ENCODE measurements around the gene LCN1.

The LCN1 gene

DNA sequence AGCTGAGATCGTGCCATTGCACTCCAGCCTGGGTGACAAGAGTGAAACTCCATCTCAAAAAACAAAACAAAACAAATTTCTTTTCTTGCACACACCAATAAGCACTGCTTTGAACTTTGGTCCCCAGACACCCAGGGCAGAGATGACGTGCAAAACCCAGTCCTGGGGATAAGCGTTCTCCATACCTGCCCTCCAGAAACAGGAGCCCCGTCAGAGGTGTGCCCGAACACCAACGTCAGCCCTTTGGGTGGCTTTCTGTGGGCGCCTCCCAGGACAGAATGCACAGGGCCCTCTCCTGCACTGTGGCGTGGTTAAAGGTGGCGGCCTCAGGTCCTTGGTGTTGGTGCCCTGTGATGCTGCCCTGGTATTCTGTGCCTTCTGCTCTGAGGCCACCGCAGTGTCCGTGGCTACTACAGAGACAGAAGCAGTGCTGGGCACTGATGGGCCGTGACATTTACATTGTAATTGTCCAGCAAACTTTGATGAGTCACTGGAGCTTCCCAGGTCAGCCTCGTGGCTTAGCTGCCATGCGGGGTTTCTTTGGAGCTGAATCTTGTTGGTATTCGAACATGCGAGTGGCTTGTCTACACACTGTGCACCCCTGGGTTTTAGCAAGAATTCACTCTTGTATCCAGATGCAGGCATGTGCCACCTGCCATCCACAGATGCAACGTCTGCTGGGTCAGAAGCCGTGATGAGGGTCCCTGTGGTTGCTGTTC is 31.9 kb upstream of the LCN1 start:
- DNase-seq = peak in 2 of 3 donors; percentile 13 to 25

DNA sequence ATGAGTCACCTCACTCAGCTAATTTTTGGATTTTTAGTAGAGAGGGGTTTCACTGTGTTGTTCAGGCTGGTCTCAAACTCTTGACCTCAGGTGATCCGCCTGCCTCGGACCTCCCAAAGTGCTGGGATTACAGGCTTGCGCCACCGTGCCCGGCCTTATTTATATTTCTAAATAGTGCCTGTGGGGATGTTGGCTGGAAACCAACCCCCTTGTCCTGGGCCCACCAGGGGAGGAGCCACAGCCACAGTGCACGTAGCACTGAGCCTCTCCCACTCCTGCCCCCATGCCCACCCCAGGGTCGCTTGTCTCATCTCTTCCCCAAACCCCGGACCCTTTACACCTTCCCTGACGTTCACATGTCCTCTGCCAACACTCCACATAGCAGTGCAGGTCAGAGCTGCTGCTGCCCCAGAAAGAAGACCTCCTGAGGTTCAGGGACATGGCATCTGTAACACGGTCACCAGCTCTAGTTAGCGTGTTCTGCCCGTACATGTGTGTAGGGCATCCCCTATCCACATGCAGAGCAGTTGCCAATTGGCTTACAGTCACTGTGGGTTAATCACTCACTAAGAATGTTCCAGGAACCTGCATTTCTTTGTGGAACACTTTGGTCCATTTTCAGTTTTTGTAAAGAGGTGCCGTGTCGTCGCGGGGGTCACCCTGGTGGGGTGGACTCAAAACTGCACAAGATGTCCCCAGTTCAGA is 30.9 kb upstream of the LCN1 start:
- DNase-seq = no peak

DNA sequence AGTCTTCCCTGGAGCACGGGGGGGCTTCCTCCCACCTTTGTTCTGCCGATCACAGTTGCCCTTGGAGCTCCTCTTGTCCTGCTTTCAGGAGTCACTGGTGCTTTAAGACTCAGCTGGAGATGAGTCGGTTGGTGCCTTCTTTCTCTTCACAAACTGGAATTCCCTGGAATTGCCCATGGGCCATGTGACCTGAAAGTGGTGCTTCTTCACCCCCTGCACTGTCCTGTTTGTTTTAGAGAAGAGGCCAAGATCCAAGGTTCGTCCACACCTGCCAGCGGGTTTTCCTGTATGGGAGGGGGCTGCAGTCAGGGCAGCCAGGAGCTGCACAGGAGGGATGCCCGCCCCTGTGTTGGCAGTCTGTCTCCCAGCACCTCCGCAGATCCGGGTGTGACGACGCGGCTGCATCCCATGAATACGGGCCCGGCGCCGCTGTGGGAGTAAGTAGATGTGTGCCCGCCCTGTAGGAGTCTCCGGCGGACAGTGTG is 30.2 kb upstream of the LCN1 start:
- peak; percentile 34 to 52 (median 46) for DNase-seq

DNA sequence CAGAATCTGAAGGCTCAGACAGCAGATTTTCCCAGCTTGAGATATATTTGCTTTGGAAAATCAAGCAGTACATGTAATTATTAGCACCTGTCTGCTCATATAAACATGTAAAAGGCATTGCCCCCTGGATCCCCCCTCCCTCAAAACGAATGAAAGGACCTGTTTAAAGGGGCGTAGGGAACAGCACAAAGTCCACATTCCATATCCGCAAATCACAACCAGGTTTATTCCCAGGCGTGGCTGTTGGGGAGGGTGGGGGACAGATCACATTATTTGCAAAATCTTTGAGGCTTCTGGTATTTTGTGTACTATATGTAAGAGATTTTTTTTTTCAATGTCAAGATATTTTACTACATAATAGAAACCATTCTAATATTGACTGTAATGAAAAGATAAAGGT is 29.5 kb upstream of the LCN1 start:
- no peak for DNase-seq

DNA sequence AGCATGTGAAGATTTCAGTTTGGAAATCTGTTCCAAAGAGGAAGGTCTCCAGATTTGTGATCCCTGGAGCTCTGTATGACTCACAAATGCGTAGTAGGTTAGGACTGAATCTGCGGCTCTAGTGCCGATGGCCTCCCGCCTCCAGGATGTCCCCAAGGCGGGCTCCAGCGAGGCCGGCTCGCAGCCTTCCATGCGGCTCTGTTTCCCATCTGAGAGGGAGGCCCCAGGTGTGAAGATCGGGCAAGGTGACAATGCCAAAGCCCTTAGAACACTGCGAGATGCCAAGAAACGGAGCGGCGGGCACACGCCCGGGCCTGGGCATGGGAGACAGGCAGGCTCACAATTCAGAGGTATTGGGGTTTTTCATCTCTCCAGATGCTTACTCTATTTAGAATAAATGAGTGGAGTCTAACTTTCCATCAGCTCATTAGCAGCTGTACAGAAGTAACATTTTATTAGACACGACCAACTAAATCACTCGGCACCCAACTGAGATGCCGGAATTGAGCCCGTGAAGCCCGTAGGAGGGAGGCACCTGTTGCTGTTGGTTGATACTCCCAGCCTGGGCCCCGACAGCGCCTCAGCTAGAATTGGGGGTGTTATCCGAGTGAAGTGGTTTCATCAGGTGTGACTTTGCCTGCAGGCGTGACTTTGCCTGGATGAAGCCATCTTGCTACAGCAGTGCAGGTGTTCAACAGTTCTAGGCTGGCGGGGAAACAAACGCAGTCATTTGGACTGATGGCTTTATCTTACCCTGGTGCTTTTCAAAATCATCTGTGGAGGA is 28.2 kb upstream of the LCN1 start:
- DNase-seq = no peak

DNA sequence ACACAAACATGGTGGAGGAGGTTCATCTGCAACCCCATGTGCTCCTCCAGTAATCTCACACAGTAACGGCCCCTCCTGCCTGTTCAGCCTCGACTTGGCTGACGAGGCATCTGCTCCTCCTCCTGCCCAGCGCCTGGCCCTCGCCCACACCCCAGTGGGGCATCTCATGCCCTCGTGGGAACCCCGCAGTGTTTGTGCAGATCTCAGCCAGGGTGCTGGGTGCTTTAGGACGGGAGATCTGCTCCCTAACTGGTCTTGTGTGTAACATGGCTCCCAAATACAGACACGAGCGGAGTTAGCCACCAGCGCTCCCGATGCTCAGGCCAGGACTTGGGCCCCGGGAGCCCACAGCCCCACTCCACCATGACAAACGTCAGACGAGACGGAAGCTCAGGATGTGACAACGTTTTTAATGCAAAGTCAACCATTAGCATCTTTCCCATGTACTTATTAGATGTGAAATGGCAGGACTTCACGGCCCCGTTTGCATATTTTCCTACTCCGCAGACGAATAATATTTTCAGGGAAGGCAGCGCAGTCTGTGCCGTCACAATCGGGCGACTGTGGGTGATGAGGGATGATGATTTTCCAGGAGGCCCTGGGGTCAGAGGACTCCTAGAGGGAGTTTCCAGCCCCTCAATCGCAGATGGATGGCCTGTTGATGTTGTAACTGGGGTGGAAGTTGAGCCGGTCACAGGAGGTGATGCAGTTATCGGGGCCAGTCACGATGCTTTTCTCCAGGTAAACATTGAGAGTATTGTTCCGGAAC is 26.3 kb upstream of the LCN1 start:
- DNase-seq = no peak

DNA sequence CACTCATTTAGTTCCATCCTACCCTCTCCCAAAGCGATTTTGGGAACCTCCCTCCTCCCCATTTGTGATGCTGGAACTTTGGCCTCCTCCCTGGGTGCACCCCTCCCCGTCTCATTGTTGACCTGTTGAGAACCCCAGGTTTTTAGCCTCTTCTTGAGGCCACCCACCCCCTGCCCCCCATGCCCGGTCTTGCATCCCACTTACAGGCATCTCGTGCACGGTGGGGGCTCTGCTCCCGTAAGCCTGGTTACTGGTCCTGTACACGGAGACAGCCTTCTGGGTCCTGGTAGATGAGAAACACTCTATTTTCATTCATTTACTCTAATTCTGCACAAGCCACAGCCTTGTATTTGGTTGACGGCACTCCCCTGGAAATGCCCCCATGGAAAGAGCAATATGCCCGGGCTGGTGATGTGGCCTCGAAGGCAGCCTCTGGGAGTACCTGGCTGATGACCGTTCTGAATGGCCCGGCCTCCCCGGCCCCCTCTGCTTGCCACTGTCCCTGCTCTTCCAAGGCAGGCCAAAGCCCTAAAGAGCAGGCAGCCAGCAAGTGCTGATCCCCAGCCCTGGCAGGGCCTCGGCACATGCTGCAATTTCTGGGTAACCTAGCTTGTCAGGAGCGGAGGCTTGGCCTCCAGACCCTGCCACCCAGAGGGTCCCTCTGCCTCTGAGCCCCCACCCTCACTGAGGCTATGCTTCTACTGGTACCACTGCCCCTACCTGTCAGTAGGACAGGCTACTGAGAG is 22.7 kb upstream of the LCN1 start:
- DNase-seq = no peak

DNA sequence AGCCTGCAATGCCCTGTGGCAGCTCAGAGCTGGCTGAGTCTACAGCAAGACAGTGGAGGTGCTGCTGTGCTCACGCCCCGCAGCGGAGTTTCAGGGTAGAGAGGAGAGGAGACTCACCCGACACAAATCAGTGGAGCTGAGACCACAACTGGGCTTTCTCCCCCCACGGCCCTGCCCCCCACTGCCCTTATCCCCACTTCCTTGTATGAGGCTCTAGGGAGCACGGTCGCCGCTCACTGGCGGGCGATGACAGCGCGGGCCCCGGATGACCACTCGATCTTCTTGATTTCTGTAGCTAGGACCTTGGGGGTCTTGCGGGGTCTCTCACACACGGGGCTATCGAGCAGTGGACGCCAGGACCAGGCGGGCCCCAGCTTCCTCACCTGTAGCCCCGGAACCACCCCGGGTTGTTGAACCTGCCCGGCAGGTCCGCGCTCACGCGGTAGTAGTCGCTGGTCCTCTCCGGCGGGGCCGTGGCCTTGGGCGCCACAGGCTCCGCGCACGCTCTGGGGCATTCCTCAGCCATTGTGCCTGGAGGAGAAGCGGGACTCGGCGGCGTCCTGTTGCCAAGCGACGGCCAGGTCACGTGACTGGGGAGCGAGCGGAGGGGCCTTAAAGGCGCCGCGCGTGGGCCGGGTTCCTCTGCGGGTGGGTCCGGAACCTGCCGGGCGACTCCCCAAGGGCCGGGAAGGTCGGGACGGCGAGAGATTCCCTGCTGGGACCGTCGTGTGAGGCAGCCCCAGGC is 21.7 kb upstream of the LCN1 start:
- DNase-seq = peak; percentile 91 to 96 (median 95)

DNA sequence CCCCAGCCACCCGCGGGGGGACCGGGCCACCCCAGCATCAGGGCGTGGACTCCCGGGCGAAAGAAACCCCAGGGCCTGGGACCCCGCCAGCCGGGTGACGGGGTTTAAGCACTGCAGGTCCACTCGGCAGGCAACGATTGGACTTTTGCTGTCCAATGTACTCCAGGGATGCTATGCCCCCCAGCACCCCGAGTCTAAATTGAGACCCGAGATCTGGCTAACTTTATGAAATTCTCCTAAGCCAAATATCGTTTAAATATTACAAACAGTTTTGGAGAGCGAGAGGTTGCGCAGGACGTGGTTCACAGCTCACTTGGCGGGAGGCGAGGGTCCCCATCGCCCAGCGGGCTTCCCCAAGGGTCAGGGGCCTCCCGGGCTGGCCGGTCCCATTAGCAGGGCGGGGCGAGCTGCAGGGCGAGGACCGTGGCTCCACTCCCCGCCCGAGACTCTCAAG is 21.1 kb upstream of the LCN1 start:
- no peak for DNase-seq

DNA sequence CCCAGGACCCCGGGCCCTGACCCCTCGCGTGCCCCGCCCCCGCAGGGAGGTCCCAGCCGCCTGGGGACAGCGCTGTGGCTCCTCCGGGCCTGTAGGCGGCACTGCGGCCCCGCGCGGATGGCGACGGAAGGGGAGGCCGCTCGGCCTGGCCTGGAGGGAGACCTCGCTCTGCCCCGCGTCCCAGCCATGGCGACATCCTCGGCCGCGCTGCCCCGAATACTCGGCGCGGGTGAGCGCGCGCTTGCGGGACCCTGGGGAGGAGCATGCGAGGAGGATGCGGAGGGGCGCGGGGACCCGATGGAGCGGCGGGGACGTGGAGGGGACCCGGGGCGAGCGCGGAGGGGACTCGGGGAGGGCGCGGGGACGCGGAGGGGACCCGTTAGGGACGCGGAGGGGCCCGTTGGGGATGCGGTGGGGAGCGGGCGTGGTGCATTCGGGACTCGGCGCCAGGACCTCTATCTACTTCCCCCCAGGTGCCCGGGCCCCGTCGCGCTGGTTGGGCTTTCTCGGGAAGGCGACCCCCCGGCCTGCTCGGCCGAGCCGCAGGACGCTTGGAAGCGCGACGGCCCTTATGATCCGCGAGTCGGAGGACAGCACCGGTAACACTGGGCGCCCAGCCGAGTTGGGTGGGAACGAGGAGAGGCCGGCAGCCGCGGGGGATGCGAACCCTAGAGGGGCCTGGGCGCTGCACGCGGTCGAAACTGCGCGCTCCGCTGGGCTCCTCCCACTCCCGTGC is 20.5 kb upstream of the LCN1 start, which contains the start of gene MRPS2:
Gene MRPS2 (plus strand): TSS at position 158 of the 736 bp plus-strand sequence. CDS start 29 bp downstream, at position 187.
- peak; percentile 91 to 97 (median 94) for DNase-seq

DNA sequence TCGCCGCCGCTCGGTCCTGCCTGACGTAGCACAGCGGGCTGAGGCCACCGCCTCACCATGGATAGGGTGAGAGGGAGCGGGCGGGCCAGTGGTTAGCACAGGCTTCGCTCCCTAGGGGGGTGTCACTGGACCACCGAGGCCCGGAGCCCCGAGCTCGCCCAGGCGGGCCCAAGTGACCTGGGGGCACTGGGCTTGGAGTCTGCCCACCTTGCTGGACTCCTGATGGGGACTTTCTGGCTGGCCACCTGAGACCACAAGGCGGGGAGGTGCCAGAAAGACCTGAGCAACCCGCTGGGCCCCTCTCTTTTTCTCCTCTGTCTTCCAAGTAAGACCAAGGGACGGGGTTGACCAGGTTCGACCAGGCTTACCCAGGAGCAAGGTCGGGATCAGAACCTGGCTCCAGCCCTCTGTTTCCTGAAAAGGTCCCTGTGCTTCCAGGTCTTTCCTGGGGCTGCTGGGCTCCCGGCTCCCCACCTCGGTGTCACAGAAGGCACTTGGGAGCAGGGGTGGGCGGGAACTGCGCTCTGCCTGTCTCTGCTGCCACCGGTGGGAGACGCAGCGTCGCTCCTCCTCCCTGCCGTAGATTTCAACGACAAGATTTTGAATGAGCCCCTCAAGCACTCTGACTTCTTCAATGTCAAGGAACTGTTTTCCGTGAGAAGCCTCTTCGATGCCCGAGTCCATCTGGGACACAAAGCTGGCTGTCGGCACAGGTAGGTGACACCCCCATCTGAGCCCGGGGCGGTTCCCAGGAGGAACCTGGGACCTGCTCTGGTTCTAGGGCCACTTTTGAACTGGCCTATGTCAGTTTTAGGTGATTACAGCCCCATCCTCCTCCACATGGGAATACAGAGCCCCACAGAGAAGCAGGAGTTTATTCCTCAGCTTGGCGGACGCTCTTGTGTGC is 19.7 kb upstream of the LCN1 start:
- DNase-seq = peak; percentile 53 to 83 (median 71)

DNA sequence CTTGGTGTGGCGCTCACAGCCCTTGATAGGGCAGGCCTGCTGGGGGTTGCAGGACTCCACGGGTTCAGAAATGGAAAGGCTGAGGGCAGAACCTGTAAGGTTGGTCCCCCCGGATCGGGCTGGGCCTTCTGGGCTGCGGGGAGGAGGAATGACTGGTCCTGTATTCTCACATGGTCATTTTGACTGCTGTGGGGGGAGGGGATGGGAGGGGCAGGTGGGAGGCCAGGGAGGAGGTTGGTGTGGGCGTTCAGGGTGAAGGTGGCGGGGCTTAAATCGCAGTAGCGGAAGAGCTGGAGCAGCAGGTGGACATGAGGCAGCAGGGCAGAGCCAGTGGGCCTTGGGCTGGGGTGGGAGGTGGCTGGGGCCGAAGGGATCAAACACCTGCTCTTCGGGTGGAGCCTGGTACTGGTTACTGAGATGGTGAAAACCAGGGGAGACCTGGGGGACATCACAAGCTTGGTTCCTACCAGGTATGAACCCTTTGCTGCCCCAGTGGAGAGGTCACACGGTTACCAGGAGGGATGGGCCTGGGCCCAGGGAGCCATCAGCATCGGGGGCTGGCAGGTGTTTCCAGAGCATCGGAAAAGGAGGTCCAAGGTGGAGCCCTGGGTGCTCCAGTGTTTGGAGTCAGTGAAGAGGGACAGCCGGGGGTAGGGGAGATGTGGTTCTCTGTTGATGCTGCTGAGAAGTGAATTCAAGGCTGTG is 18.9 kb upstream of the LCN1 start:
- no peak for DNase-seq

DNA sequence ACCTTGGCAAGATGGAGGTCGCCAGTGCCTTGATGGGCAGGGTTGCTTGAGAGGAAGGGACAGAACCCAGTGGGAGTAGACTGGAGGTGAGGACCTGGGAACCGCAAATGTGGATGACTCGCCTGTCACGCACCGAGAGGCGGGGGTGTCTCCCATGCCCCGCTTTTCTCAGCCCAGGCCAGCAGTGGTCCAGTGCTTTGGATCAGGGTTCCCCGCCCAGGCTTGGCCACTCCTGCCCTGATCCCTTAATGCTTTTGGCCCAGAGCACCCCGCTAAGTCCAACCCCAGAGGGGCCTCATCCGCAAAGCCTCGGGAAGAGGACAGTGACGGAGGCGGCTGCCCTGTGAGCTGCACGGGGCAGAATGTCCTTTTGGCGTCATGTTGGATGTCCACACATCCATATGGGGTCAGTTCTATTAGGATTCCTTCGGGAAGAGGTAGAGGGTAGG is 18.3 kb upstream of the LCN1 start:
- no peak for DNase-seq

DNA sequence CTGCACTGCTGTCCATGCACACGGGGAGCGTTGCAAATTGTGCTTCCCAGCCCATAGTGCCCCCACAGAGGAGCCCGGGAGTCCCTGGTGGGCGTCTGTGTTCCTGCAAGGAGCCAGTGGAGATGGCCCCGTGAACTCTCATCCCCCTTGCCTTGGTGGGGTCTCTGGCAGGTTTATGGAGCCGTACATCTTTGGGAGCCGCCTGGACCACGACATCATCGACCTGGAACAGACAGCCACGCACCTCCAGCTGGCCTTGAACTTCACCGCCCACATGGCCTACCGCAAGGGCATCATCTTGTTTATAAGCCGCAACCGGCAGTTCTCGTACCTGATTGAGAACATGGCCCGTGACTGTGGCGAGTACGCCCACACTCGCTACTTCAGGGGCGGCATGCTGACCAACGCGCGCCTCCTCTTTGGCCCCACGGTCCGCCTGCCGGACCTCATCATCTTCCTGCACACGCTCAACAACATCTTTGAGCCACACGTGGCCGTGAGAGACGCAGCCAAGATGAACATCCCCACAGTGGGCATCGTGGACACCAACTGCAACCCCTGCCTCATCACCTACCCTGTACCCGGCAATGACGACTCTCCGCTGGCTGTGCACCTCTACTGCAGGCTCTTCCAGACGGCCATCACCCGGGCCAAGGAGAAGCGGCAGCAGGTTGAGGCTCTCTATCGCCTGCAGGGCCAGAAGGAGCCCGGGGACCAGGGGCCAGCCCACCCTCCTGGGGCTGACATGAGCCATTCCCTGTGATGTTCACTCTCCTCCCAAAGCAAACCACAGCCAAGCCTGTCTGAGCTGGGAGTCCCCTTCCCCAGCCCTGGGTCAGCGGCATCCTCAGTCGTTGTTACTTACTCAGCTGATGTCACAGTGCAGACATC is 17.6 kb upstream of the LCN1 start:
- DNase-seq = no peak

DNA sequence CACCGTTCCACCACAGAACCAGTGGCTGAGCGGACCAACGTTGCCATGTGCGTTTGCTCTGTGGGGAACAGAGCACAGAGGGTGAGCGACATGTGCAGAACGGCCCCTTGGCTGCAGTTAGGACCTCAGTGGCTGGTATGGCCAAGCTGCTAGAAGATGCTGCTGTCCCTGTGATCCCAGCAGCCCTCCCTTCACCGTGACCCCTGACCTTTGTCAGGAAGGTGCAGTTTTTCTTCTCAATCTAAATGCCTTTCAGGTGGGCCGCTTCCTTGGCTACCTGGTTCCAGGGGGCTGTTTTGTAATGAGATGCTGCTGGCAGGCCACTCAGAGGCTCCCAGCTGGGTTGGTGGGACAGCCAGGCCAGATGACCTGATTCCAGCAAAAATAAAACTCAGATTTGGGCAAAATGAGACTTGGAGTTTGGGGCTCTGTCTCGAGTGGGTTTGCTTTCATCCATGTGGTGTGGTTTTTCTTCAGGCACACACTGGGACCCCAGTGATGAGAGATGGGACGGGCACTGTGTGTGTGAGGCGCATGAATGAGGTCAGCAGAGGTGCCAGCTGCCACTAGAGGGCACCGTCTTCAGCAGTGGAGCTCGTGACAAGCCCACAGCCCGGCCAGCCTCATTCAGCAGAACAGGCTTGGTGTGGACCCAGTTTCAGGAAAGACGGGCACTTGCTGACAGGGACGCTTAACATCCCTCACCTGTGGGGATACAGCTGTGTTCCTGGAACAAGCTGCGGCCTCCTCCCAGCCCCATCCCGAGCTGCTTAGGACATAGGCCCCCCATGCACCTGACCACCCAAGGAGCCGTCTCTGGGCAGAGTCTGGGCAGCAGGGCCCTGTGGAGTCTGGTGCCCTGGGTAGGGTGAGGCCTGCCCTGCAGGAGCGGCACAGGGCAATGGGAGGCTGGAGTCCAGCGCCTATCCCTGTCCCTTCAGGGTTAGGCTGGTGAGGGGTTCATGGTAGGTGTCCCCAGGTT is 16.7 kb upstream of the LCN1 start:
- peak; percentile 71 to 82 (median 79) for DNase-seq
